Type B pancreatic cell (in vitro differentiated cells): ENCODE data around the gene TXN2. TPM values are rescaled to one million over a fixed set of nuclear protein-coding genes. Genes with fewer than 3 reads are reported as not detected.
"Not testable (repeated sequence)": the region's sequence is repeated elsewhere in the genome, so short reads cannot be mapped to it uniquely, and the experiment has no call there.

ENCODE experiments used
- DNase-seq: peaks from one replicate; pipeline ENCODE4 v3.0.0; 2021; ENCODE audit warnings: mixed read lengths; ENCODE audit not compliant: unreplicated experiment; ENCODE audit errors: extremely low spot score
- H3K27ac Mint-ChIP-seq: 2 replicates; pipeline ENCODE4 v1.8.0; 2021; ENCODE audit warnings: mild to moderate bottlenecking, mixed read lengths
- H3K27me3 Mint-ChIP-seq: 2 replicates; pipeline ENCODE4 v1.8.0; 2021; ENCODE audit warnings: mixed read lengths
- H3K36me3 Mint-ChIP-seq: 2 replicates; pipeline ENCODE4 v1.8.0; 2021; ENCODE audit warnings: mixed read lengths
- H3K4me1 Mint-ChIP-seq: one replicate; pipeline ENCODE4 v1.8.0; 2021; ENCODE audit warnings: mixed read lengths; ENCODE audit not compliant: unreplicated experiment
- H3K4me3 Mint-ChIP-seq: 2 replicates; pipeline ENCODE4 v1.8.0; 2021; ENCODE audit warnings: mild to moderate bottlenecking, mixed read lengths
- H3K9me3 Mint-ChIP-seq: 2 replicates; pipeline ENCODE4 v1.8.0; 2021; ENCODE audit warnings: mixed read lengths
- long read RNA-seq: library from polyadenylated mRNA; unstranded; transcript quantifications from one replicate; pipeline ENCODE4 v2.0.0, GENCODE V29; 2020
- total RNA-seq: library from RNA; stranded (reverse); gene quantifications from 2 replicates; pipeline ENCODE4 v1.2.1, GENCODE V29; 2021; ENCODE audit warnings: low replicate concordance
- TF ChIP-seq, protein P1 (sequence below): fragments of 200-600 bp; sonication (generic); conservative IDR thresholded peaks from 2 replicates; pipeline ENCODE4 v1.5.0; 2021; ENCODE audit warnings: antibody characterized with exemption, mild to moderate bottlenecking

The TXN2 gene, protein sequence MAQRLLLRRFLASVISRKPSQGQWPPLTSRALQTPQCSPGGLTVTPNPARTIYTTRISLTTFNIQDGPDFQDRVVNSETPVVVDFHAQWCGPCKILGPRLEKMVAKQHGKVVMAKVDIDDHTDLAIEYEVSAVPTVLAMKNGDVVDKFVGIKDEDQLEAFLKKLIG
- 73.4 and 77.2 TPM in 2 replicates for total RNA-seq
- long read RNA-seq, transcript TXN2-204 (4 exons, 1,280 nt) = minor isoform, 5 of 167 reads
- long read RNA-seq, transcript TXN2-201 (4 exons, 1,736 nt) = major isoform, 146 of 167 reads
- long read RNA-seq, partial matches to known transcripts = 4 of 167 reads
- long read RNA-seq, other reads (novel, unspliced or antisense) = 7 of 167 reads

DNA sequence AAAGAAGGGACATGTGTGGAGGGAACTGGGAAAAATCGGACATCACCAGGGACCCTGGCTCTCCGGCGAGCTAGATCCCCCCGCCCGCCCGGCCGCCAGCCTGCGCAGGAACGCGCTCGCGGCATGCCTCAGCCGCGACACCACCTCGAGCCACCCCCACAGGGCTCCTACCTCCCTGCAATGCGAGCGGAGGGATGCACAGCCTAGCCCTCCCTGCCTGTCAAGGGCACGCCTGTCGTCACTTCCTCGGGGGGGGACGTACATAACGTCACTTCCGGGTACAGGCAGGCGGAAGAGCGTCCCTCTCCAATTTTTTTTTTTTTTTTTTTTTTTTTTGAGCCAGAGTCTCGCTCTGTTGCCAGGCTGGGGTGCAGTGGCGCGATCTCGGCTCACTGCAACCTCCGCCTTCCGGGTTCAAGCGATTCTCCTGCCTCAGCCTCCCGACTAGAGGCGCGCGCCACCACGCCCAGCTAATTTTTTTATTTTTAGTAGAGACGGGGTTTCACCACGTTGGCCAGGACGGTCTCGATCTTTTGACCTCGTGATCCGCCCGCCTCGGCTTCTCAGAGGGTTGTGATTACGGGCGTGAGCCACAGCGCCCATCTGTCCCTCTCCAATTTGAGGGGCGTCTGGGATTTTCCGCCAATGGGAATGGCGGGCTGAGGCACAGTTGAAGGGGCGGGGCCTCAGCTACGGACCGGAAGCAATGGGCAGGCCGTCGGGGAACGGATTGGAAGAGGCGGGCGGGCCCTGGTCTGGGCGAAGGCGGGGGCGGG lies at the start of gene TXN2:
Gene TXN2 (minus strand): TSS at position 248 of the 776 bp plus-strand sequence. CDS start 803 bp downstream, outside the sequence.
- peaks cover 15% of the 10 kb centered on the region for H3K36me3 Mint-ChIP-seq
- H3K4me1 Mint-ChIP-seq = peaks cover 8% of the 10 kb centered on the region
- TF ChIP-seq, protein P1, sequence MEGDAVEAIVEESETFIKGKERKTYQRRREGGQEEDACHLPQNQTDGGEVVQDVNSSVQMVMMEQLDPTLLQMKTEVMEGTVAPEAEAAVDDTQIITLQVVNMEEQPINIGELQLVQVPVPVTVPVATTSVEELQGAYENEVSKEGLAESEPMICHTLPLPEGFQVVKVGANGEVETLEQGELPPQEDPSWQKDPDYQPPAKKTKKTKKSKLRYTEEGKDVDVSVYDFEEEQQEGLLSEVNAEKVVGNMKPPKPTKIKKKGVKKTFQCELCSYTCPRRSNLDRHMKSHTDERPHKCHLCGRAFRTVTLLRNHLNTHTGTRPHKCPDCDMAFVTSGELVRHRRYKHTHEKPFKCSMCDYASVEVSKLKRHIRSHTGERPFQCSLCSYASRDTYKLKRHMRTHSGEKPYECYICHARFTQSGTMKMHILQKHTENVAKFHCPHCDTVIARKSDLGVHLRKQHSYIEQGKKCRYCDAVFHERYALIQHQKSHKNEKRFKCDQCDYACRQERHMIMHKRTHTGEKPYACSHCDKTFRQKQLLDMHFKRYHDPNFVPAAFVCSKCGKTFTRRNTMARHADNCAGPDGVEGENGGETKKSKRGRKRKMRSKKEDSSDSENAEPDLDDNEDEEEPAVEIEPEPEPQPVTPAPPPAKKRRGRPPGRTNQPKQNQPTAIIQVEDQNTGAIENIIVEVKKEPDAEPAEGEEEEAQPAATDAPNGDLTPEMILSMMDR = no peak
- peak within 1 kb of the TSS; percentile 96 for H3K27ac Mint-ChIP-seq
- DNase-seq = peak; percentile 94
- H3K9me3 Mint-ChIP-seq = no peaks in the 10 kb centered on the region
- peak within 1 kb of the TSS; percentile 99 for H3K4me3 Mint-ChIP-seq
- no peaks in the 10 kb centered on the region for H3K27me3 Mint-ChIP-seq

DNA sequence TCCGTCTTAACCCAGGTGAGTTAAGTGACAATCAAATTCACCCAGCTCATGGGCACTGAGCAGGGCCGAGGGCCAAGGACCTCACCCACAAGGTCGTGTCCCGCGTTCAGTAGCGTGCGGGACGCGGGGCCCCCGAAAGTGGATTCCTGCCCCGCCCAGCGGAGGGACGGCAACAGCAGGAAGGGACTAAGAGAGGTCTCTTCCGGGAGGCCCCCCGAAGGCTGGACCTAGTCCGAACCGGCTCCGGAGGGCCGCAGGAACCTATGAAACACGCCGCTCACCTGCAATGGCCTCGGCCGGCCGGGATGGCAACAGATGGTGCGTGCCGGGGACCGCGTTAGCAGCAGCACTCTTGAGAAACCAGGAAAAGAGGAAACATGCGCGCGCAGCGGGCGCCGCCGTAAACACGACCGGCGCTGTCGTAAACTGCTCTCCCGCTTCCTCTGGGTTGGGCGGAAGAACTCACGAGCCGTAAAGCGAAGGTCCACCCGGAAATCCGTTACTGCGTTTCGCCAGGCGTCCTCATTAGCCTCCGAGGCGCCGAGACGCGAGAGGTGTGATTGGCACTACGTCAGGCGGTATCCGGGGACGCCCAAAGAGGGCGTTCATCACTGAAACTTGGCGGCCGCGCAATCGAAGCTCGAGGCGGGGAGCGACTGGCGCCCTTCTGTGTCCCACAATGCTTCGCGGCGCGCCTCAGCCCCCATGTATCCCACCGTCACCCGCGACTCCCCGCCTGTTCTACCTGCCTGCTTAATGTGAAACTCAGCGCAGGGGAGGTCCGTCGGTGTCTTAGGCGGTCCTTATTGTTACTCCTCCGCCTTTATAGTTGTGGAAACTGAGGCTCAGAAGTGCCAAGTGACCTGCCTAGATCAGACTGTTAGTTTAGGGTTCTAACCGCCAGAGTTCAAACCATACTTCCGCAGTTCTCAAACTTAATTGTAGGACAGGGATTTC lies 47.6 kb upstream of the TXN2 start, which contains the start of gene EIF3D:
Gene EIF3D (minus strand): TSS at position 372 of the 957 bp plus-strand sequence. CDS start 3,045 bp downstream, outside the sequence.
- peak within 1 kb of the TSS; percentile 99 for H3K27ac Mint-ChIP-seq
- DNase-seq = peak; percentile 95
- H3K27me3 Mint-ChIP-seq = no peaks in the 10 kb centered on the region
- TF ChIP-seq, protein P1 = no peak
- peak within 1 kb of the TSS; percentile 97 for H3K4me3 Mint-ChIP-seq
- peaks cover 21% of the 10 kb centered on the region for H3K36me3 Mint-ChIP-seq
- H3K4me1 Mint-ChIP-seq = peaks cover 5% of the 10 kb centered on the region
- no peaks in the 10 kb centered on the region for H3K9me3 Mint-ChIP-seq

DNA sequence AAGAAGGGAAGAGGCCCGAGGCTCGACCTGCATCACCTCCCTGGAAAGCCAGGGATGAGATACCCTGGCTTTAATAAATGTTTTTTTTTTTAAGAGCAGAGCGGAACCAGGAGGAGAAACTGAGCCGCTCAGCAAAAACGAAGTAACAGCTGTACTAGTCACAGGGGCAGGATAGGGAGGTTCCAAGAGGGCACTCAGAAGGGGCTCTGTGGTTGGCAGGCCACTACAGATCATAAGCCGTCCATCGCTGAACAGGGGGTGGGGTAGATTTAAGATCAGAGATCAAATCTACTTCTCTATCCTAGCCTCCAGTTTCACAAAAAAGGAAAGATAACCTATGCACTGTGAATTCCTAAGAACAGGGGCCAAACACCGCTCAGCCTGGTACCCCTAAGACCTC lies 46.9 kb upstream of the TXN2 start:
- H3K36me3 Mint-ChIP-seq = peaks cover 25% of the 10 kb centered on the region
- H3K4me1 Mint-ChIP-seq = peaks cover 5% of the 10 kb centered on the region
- TF ChIP-seq, protein P1 = no peak
- H3K27me3 Mint-ChIP-seq = no peaks in the 10 kb centered on the region
- no peak for DNase-seq
- H3K4me3 Mint-ChIP-seq = peak overlapping the region; percentile 97
- H3K27ac Mint-ChIP-seq = peak overlapping the region; percentile 99
- H3K9me3 Mint-ChIP-seq = no peaks in the 10 kb centered on the region

DNA sequence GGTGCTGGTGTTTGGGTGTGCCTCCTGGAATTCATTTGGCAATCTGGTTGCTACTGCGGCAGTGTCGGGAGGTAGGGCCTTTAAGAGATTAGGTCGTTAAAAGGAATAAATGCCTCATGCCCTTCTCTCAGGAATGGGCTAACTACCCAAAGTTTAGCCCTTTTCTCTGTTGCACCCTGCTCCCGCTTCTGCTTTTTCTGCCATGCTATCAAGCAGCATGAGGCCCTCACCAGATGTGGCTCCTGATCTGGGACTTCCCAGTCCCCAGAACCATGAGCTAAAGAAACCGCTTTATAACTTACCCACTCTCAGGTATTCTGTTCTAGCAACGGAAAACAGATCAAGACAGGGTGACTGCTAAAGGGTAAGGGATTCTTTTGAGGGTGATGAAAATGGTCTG lies 41.2 kb upstream of the TXN2 start:
- Mint-ChIP-seq H3K36me3 (peaks cover 38% of the 10 kb centered on the region), H3K27me3 (no peaks in the 10 kb centered on the region), H3K9me3 (no peaks in the 10 kb centered on the region), H3K4me1 (peaks cover 5% of the 10 kb centered on the region), H3K4me3 (no peak overlapping the region), H3K27ac (no peak overlapping the region)
- TF ChIP-seq, protein P1 = no peak
- DNase-seq = no peak

DNA sequence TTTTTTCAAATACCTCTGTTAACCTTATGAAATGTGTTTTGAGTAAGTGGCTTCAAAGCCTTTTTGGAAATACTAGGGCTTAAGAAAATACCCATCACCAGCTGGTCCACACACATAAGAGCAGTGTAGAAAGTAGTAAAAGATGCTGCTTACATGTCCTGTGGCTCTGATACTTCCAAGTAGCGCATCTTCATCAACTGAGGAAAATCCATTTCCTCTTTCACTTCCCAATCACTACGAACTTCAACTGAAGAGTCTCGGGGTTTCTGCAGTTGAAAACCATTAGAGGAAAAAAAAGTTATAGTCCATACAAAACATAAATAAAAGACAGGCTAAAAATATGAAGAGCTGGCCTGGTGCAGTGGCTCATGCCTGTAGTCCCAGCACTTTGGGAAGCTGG lies 39.0 kb upstream of the TXN2 start:
- no peak overlapping the region for H3K27ac Mint-ChIP-seq
- H3K36me3 Mint-ChIP-seq = peaks cover 41% of the 10 kb centered on the region
- no peak for DNase-seq
- TF ChIP-seq, protein P1 = no peak
- H3K4me1 Mint-ChIP-seq = no peaks in the 10 kb centered on the region
- H3K27me3 Mint-ChIP-seq = no peaks in the 10 kb centered on the region
- no peak overlapping the region for H3K4me3 Mint-ChIP-seq
- H3K9me3 Mint-ChIP-seq = no peaks in the 10 kb centered on the region

DNA sequence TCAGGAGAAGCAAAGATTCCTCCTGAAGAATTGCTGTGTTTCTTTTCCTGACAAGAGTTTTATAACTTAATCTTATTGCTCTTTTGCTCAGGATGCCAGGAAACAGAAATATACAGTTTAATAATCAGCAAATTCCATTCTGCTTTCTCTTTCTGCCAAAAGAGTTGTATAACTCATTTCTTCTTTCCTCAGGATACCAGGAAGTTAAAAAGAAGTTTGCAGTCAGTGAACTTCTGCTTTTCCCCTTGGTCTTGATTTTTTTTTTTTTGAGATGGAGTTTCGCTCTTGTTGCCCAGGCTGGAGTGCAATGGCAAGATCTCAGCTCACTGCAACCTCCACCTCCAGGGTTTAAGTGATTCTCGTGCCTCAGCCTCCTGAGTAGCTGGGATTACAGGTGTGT lies 38.5 kb upstream of the TXN2 start:
- not testable (repeated sequence) for H3K27me3 Mint-ChIP-seq, H3K4me1 Mint-ChIP-seq

More for the DNA sequence above, 38.5 kb upstream of the TXN2 start:
- not testable (repeated sequence) for H3K9me3 Mint-ChIP-seq, H3K27ac Mint-ChIP-seq, DNase-seq, H3K4me3 Mint-ChIP-seq
- peaks cover 43% of the 10 kb centered on the region for H3K36me3 Mint-ChIP-seq
